ENCODE data around the gene AIFM1.

Gene AIFM1

GRCh38 chrX:130158311-130158710, 7.3 kb downstream of the AIFM1 start:
- TF ChIP-seq POLR2A (IDR thresholded peaks at IDR 0.05; ENCODE audit: low read length) (no peak), GATA1 (IDR thresholded peaks at IDR 0.05; ENCODE audit: low read depth, low read length) (no peak)
- DNase-seq, result no peak

DNA sequence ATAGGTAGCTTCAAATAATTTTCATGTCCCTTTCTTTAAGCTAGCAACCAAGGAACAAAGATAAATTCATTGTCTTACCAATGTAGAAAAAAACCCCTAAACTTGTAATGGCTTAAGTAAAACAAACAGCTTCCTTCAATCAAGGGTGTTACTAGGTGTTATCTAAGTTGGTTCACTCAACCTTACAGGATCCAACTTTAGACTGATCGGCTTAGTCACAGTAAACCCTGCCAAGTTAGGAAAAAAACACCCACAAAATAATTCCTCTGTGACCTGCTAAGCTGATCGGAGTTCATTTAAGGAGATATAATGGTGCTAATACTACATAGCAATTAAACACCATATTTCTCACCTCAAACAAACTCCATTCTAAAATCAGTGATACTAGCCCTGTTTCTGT, 10.1 kb downstream of the AIFM1 start:
- no peak for TF ChIP-seq POLR2A (IDR thresholded peaks at IDR 0.05; ENCODE audit: low read length)
- no peak for TF ChIP-seq GATA1 (IDR thresholded peaks at IDR 0.05; ENCODE audit: low read depth, low read length)
- no peak for DNase-seq

- TF ChIP-seq GATA1 (IDR thresholded peaks at IDR 0.05; ENCODE audit: low read depth, low read length) (no peak), POLR2A (IDR thresholded peaks at IDR 0.05; ENCODE audit: low read length) (no peak)
- no peak for DNase-seq
Observed at GRCh38 chrX:130147631-130148030, 18.0 kb downstream of the AIFM1 start.

DNA sequence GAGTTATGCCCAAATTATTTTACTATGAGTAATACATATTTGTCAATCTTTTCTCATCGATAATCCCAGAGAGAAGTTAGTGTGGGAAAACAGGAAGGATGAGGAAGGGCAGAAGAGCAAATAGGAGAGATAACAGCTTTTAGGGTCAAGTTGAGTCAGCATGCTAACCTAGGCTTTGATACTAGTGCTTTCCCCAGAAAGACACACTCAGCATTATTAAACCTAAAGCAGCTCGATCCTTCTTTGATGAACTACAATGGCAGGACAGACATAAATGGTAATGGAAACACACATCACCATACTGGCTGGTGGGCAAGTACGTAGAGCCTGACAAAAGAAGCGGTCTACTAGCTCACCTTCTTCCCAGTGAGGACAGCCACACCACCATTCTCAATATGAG, 20.5 kb downstream of the AIFM1 start:
- no peak for DNase-seq
- no peak for TF ChIP-seq POLR2A (IDR thresholded peaks at IDR 0.05; ENCODE audit: low read length)
- TF ChIP-seq GATA1 (IDR thresholded peaks at IDR 0.05; ENCODE audit: low read depth, low read length), result no peak

DNA sequence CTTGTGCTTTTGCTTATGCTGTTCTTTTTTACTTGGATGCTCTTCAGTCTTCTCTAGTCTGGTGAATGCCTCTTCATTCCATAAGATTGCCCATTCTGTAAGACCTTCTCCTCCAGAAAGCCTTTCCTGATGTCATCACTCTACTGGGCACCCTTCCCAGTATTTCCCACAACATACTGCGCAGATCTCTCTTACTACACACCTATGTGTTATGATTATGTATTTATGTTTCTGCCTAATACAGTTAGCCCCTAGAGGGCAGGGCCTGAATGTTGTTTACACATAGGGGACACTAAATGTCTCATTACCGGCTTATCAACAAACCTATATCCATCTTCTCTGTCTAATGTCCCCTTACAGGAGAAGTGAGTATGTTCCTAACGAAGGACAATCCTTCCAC, 21.1 kb downstream of the AIFM1 start:
- TF ChIP-seq GATA1 (IDR thresholded peaks at IDR 0.05; ENCODE audit: low read depth, low read length), result no peak
- no peak for TF ChIP-seq POLR2A (IDR thresholded peaks at IDR 0.05; ENCODE audit: low read length)
- peak; percentile 0 to 21 for DNase-seq

DNA sequence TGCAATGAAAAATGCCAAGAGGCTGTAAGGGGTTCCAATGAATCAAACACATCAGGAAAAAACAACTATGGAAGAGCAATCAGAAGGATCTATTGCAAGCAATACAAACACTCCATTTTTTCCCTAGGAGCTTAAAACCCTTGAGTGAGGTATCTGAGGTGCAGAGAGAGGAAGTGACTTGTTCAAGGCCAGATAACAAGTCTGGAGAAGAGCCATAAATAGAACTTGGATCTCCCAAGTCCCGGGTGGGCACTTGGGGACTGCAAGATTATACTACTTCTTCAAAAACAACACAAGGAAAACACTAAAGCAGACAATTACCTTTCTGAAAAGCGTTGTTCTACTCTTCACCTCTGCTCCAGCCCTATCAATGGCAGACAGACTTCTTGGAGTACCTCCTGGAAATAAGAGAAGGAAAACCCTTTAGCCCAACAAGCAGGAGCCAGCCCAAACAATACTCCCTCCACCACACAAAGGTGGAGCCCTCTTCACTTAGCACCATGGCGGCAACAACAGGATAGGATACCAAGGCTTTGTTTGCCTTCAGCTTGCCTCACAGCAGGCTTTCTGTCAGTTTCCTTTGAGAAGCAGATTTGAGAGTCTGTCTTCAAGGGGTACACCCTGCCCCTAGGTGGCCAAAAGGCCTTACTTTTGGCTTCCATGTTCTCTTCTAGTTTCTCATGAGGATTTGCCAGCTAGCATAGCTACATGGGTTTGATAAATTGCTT, 26.0 kb downstream of the AIFM1 start:
- peak in 1 of 2 experiments; percentile 1 for DNase-seq
- TF ChIP-seq POLR2A (IDR thresholded peaks at IDR 0.05; ENCODE audit: low read length), result no peak
- TF ChIP-seq GATA1 (IDR thresholded peaks at IDR 0.05; ENCODE audit: low read depth, low read length), result no peak

GRCh38 chrX:130136961-130137360, 28.7 kb downstream of the AIFM1 start:
- no peak for TF ChIP-seq POLR2A (IDR thresholded peaks at IDR 0.05; ENCODE audit: low read length)
- no peak for TF ChIP-seq GATA1 (IDR thresholded peaks at IDR 0.05; ENCODE audit: low read depth, low read length)
- DNase-seq, result no peak

DNA sequence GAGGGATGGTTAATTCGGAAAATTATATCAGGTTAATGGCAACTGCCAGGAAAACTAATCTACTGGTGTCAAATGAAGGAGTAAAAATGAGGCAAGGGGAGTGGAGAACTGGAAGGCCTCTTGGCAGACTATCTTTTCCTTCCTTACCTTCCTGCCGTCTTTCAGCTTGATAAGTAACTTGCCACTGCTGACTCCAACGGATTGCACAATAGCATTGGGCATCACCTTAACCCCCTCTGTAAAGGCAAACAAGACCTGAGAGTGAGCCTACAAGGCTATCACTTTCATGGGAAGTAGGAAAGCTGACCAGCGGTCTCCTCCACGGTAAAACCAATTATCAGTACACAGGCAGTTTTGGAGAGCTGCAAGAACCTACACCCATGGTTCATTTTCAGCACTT, 29.1 kb downstream of the AIFM1 start:
- no peak for DNase-seq

GRCh38 chrX:130130990-130131389, 34.7 kb downstream of the AIFM1 start:
- no peak for DNase-seq

More for the DNA sequence above, 29.1 kb downstream of the AIFM1 start:
- TF ChIP-seq GATA1 (IDR thresholded peaks at IDR 0.05; ENCODE audit: low read depth, low read length), result no peak
- TF ChIP-seq POLR2A (IDR thresholded peaks at IDR 0.05; ENCODE audit: low read length), result no peak

DNA sequence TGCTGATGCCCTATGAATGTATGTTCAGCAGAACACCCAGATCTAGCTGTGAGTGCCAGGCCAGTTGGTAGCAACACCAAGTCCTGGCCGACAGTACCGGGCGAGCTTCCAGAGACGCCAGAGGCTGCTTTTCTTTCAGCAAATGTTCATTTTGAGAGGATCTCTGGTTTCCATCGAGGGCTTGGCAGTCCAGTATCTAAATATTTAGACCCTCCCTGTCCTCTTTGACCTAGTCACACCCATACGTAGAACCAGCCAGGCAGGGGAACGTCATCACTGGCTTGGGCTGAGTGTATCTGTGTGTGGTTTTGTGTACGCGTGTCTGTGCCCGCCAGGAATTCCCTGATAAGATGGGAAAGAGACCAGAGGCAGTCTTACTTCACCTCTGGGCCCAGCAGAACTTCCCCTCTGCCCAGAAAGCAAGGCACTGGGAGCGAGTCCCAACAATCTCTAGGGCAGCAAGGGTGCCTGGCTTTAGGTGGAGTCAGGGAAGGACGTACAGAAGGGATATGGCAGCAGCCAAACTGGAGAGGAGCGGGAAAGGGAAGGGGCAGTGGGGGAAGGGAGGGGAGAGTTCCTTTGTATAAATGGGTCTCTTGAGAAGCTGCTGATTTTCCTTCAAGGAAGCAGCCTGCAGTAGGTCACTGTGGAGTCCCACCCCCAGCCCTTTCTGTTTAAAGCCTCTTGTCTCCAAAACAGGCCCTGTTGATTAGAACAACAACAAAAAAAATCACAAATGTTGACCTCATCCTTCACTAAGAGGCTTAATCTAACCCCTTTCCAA, 40.4 kb downstream of the AIFM1 start:
- no peak for TF ChIP-seq GATA1 (IDR thresholded peaks at IDR 0.05; ENCODE audit: low read depth, low read length)
- no peak for TF ChIP-seq POLR2A (IDR thresholded peaks at IDR 0.05; ENCODE audit: low read length)
- DNase-seq, result peak; percentile 27 to 40

More at GRCh38 chrX:130130990-130131389, 34.7 kb downstream of the AIFM1 start:
- no peak for TF ChIP-seq GATA1 (IDR thresholded peaks at IDR 0.05; ENCODE audit: low read depth, low read length)
- no peak for TF ChIP-seq POLR2A (IDR thresholded peaks at IDR 0.05; ENCODE audit: low read length)

GRCh38 chrX:130124577-130124976, 41.1 kb downstream of the AIFM1 start:
- no peak for TF ChIP-seq GATA1 (IDR thresholded peaks at IDR 0.05; ENCODE audit: low read depth, low read length)
- TF ChIP-seq POLR2A (IDR thresholded peaks at IDR 0.05; ENCODE audit: low read length), result no peak
- DNase-seq, result no peak

DNA sequence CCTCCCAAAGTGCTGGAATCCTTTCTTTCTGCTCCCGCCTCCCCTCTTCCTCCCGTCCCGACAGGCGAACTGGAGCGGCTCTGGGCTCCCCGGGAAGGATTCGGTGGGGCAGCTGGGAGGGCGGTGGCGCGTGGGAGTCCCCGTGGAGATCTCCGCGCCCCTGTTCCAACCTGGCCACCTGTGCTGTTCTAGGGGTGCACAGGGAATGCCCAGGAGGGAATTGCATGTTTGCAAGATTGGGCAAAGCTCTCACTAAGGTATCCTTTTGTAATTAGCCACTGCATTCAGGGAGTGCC, 44.2 kb downstream of the AIFM1 start:
- DNase-seq, result no peak
- no peak for TF ChIP-seq GATA1 (IDR thresholded peaks at IDR 0.05; ENCODE audit: low read depth, low read length)

- DNase-seq, result peak; percentile 80 to 91
- TF ChIP-seq GATA1 (IDR thresholded peaks at IDR 0.05; ENCODE audit: low read depth, low read length) (no peak), POLR2A (IDR thresholded peaks at IDR 0.05; ENCODE audit: low read length) (peak; percentile 36)
Observed at GRCh38 chrX:130120746-130121504, 44.7 kb downstream of the AIFM1 start.

GRCh38 chrX:130120321-130120731, 45.3 kb downstream of the AIFM1 start:
- TF ChIP-seq GATA1 (IDR thresholded peaks at IDR 0.05; ENCODE audit: low read depth, low read length) (no peak), POLR2A (IDR thresholded peaks at IDR 0.05; ENCODE audit: low read length) (no peak)
- peak in 1 of 2 experiments; percentile 50 for DNase-seq

All from erythroblast (primary cell).